MCF 10A (cell line): ENCODE results near the gene PLCG2. TPM values are rescaled to one million over a fixed set of nuclear protein-coding genes. Genes with fewer than 3 reads are reported as not detected.
A peak's percentile ranks its signal among the peaks of the same experiment; 100 is the strongest.
"Not testable (repeated sequence)": the region's sequence is repeated elsewhere in the genome, so short reads cannot be mapped to it uniquely, and the experiment has no call there.

ENCODE experiments used
- BruUV-seq: library from RNA; stranded (reverse); fragments of 400-500 nt; replicated peaks from 2 replicates; lab custom pipeline; 2021; lab: Mats Ljungman, UMichigan
- CTCF ChIA-PET: fragments of 300-600 bp; sonication (Branson Sonifier 250); formaldehyde crosslinking; extraction: SDS; loops from one replicate; lab custom pipeline; 2021; ENCODE audit warnings: antibody characterized with exemption, inconsistent platforms; lab: Yijun Ruan, JAX
- POLR2A ChIA-PET: fragments of 300-600, 350-650 bp; sonication (Branson Sonifier 250); formaldehyde crosslinking; extraction: SDS; loops from one replicate; lab custom pipeline; 2020; ENCODE audit warnings: antibody characterized with exemption, inconsistent platforms; lab: Yijun Ruan, JAX
- DNase-seq: peaks from one replicate; pipeline ENCODE4 v3.0.0-alpha.2; 2018; ENCODE audit not compliant: unreplicated experiment
- H3K27ac Mint-ChIP-seq: one replicate; pipeline ENCODE4 v1.8.0; 2022; ENCODE audit warnings: mild to moderate bottlenecking, low read depth, mixed read lengths; ENCODE audit not compliant: unreplicated experiment
- H3K27me3 Mint-ChIP-seq: one replicate; pipeline ENCODE4 v1.8.0; 2022; ENCODE audit warnings: mixed read lengths; ENCODE audit not compliant: insufficient read depth, unreplicated experiment
- H3K36me3 Mint-ChIP-seq: one replicate; pipeline ENCODE4 v1.8.0; 2022; ENCODE audit warnings: mild to moderate bottlenecking, moderate library complexity, mixed read lengths; ENCODE audit not compliant: insufficient read depth, unreplicated experiment
- H3K4me1 Mint-ChIP-seq: one replicate; pipeline ENCODE4 v1.8.0; 2022; ENCODE audit warnings: mixed read lengths; ENCODE audit not compliant: insufficient read depth, unreplicated experiment
- H3K4me3 Mint-ChIP-seq: one replicate; pipeline ENCODE4 v1.8.0; 2022; ENCODE audit warnings: mild to moderate bottlenecking, moderate library complexity, mixed read lengths; ENCODE audit not compliant: unreplicated experiment
- H3K9me3 Mint-ChIP-seq: one replicate; pipeline ENCODE4 v1.8.0; 2022; ENCODE audit warnings: mixed read lengths; ENCODE audit not compliant: unreplicated experiment
- intact Hi-C: fragments of 100-400 bp; cut with micrococcal nuclease; formaldehyde crosslinking; loops from 2 replicates; pipeline ENCODE4 v1.14.1; 2022
- total RNA-seq: library from RNA; stranded (reverse); gene quantifications from 2 replicates; pipeline ENCODE4 v1.2.3, GENCODE V29; 2022
- TF ChIP-seq, protein P1 (sequence below): fragments of 200-600 bp; IDR thresholded peaks from one replicate; pipeline ENCODE4 v1.8.0; 2022; ENCODE audit warnings: antibody characterized with exemption, mild to moderate bottlenecking; ENCODE audit not compliant: unreplicated experiment

Gene PLCG2
- total RNA-seq, 1 experiment from 2014 or later: 5.2 TPM

DNA sequence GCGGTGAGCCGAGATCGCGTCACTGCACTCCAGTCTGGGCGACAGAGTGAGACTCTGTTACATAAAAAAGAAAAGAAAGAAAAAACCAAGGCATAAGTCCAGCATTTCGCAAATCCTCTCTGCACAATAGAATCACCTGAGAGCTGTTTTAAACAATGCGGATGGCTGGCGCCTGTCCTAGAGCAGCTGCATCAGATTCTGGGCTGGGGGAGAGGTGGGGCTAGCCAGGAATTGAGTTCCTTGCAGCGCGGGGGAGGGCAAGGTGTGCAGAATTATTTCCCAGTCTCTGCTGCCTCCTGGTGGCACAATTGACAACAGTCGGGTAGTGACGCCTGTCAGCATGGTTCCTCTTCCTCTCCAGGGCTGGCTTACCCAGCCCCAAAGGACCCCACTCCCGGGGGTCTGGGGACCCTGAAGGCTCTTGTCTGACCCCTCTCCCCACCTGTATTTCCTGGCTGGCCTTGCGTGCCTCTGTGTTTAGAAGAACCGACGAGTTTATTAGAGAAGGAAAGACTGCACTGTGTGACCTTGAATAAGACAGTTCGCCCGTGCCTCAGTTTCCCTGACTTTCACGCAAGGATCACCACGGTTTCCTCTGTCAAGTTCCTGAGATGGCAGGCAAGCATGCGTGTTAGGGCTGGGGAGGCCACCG, 41.1 kb upstream of the PLCG2 start:
- TF ChIP-seq, protein P1, sequence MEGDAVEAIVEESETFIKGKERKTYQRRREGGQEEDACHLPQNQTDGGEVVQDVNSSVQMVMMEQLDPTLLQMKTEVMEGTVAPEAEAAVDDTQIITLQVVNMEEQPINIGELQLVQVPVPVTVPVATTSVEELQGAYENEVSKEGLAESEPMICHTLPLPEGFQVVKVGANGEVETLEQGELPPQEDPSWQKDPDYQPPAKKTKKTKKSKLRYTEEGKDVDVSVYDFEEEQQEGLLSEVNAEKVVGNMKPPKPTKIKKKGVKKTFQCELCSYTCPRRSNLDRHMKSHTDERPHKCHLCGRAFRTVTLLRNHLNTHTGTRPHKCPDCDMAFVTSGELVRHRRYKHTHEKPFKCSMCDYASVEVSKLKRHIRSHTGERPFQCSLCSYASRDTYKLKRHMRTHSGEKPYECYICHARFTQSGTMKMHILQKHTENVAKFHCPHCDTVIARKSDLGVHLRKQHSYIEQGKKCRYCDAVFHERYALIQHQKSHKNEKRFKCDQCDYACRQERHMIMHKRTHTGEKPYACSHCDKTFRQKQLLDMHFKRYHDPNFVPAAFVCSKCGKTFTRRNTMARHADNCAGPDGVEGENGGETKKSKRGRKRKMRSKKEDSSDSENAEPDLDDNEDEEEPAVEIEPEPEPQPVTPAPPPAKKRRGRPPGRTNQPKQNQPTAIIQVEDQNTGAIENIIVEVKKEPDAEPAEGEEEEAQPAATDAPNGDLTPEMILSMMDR: peak; percentile 86
- ChIA-PET CTCF (interaction anchor here (0.6 to 3.9 kb wide), 30 partner anchors 8 to 901 kb away, joined by 3 to 18 read pairs (median 4); partner anchors contain the start of gene ATMIN), POLR2A (interaction anchor here (0.7 to 1.6 kb wide), 5 partner anchors 13 to 702 kb away, joined by 3 to 4 read pairs (median 3); partner anchors contain the start of gene ATMIN)
- Mint-ChIP-seq H3K27me3 (no peaks in the 10 kb centered on the region), H3K9me3 (no peaks in the 10 kb centered on the region), H3K4me3 (peak overlapping the region; percentile 52), H3K27ac (peak overlapping the region; percentile 51), H3K36me3 (peaks cover 7% of the 10 kb centered on the region), H3K4me1 (no peaks in the 10 kb centered on the region)
- intact Hi-C loops: loop anchor here (1.0 to 10.0 kb wide), 5 partner anchors 136 to 733 kb away; partner anchors contain the start of genes CENPN and CMC2
- DNase-seq: peak; percentile 96
- no TSS peak for BruUV-seq

DNA sequence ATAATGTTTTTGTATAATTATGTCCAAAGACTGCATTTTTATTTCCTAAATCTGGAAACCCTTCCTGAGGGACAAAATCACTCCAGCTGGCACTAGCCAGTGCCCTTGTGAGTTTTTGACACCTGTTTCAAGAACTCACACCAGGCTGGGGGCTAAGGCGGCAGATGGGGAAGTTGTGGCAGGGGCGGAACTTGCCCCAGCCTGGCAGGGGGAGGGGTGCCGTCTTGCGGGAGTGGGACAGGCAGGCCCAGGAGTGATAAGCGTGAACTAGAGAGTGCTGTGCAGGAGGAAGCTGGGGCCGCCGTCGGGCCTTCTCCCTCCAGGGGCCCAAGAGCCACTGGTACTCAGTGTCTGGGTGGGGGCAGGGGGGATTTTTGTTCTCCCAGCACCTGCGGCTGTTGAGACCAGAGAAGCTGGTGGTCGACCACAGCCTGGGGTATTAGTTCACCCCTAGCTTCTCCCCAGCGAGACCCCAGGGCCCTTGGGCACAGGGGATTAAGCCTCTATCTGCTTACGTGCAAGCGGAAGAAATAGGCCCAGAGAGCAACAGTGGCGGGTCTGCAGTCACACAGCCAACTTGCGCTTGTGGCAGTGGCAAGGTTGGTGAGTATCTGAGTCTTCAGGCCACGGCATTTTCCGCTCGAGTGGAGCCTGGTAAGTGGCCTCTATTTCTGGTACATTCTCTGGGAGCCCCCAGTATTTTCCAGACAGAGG, 40.2 kb upstream of the PLCG2 start:
- POLR2A ChIA-PET: interaction anchor here (1.6 kb wide), 1 partner anchor 703 kb away, joined by 4 read pairs; the partner anchor contains the start of gene ATMIN

DNA sequence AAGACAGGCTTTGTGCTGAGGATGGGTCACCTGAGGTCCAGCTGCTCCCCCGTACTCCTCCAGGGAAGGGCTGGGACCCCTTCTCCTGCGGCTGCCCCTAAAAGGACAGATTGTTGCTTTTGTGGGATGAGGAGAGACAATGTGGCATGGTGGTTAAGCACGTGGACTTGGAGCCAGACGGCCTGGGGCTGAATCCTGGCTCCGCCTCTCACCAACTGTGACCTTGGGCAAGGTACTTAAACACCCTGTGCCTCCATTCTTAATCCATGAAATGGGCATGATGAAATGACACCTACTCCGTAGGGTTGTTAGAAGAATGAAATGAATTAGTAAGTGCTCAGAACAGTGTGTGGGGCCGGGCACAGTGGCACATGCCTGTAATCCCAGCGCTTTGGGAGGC, 39.6 kb upstream of the PLCG2 start:
- Mint-ChIP-seq H3K9me3 (no peaks in the 10 kb centered on the region), H3K4me3 (no peak overlapping the region), H3K36me3 (no peaks in the 10 kb centered on the region), H3K27me3 (no peaks in the 10 kb centered on the region), H3K4me1 (no peaks in the 10 kb centered on the region), H3K27ac (no peak overlapping the region)
- TF ChIP-seq, protein P1: no peak
- ChIA-PET CTCF (interaction anchor here (0.5 to 3.9 kb wide), 12 partner anchors 10 to 1282 kb away, joined by 3 to 18 read pairs (median 4); no protein-coding TSS in a partner anchor), POLR2A (no interaction called here)
- no TSS peak for BruUV-seq
- intact Hi-C loops: loop anchor here (2.0 to 10.0 kb wide), 3 partner anchors 332 to 735 kb away; partner anchors contain the start of genes CENPN and CMC2
- DNase-seq: no peak

More for the DNA sequence above, 40.2 kb upstream of the PLCG2 start:
- H3K4me1 Mint-ChIP-seq: no peaks in the 10 kb centered on the region
- H3K36me3 Mint-ChIP-seq: no peaks in the 10 kb centered on the region
- no peaks in the 10 kb centered on the region for H3K9me3 Mint-ChIP-seq
- no TSS peak for BruUV-seq
- intact Hi-C loops: loop anchor here (1.0 to 10.0 kb wide), 5 partner anchors 135 to 734 kb away; partner anchors contain the start of genes CENPN and CMC2
- TF ChIP-seq, protein P1: no peak
- no peak overlapping the region for H3K27ac Mint-ChIP-seq
- DNase-seq: no peak
- no peak overlapping the region for H3K4me3 Mint-ChIP-seq
- no peaks in the 10 kb centered on the region for H3K27me3 Mint-ChIP-seq
- CTCF ChIA-PET: interaction anchor here (0.5 to 3.9 kb wide), 14 partner anchors 9 to 735 kb away, joined by 3 to 18 read pairs (median 4); no protein-coding TSS in a partner anchor

DNA sequence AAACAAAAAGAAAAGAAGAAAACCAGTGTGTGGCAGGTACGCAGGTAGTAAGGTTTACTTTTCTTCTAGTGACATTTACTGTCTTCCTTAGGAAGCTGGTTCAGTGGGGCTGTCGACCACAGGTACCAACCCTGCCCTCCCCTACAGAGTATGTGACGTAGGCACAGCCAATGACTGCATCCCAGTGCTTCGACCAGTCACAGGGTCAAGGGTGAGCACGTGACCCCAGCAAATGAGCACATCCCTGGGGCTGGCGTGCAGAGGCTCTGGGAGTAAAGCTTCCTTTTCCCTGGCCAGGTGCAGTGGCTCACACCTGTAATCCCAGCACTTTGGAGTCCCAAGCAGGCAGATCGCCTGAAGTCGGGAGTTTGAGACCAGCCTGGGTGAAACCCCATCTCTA, 38.9 kb upstream of the PLCG2 start:
- H3K27ac Mint-ChIP-seq: no peak overlapping the region
- no peaks in the 10 kb centered on the region for H3K36me3 Mint-ChIP-seq
- DNase-seq: no peak
- no TSS peak for BruUV-seq
- H3K4me3 Mint-ChIP-seq: no peak overlapping the region
- H3K9me3 Mint-ChIP-seq: no peaks in the 10 kb centered on the region
- POLR2A ChIA-PET: no interaction called here
- intact Hi-C loops: no loop called here
- TF ChIP-seq, protein P1: no peak
- no peaks in the 10 kb centered on the region for H3K27me3 Mint-ChIP-seq
- CTCF ChIA-PET: interaction anchor here (0.5 to 1.3 kb wide), 5 partner anchors 10 to 1283 kb away, joined by 3 to 4 read pairs (median 3); no protein-coding TSS in a partner anchor
- H3K4me1 Mint-ChIP-seq: no peaks in the 10 kb centered on the region

DNA sequence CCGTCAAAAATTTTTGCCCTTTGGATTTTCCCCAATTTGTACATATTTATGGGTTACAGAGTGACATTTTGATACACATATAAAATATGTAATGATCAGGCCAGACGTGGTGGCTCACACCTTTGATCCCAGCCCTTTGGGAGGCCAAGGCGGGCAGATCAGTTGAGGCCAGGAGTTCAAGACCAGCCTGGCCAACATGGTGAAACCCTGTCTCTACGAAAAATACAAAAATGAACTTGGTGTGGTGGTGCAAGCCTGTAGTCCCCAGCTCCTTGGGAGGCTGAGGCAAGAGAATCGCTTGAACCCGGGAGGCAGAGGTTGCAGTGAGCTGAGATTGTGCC, 37.7 kb upstream of the PLCG2 start:
- BruUV-seq, H3K4me3 Mint-ChIP-seq, H3K9me3 Mint-ChIP-seq, H3K4me1 Mint-ChIP-seq, DNase-seq, intact Hi-C loops, H3K27ac Mint-ChIP-seq, POLR2A ChIA-PET, H3K36me3 Mint-ChIP-seq, H3K27me3 Mint-ChIP-seq: not testable (repeated sequence)
- CTCF ChIA-PET: interaction anchor here (0.6 to 1.4 kb wide), 4 partner anchors 10 to 652 kb away, joined by 3 to 6 read pairs (median 4); no protein-coding TSS in a partner anchor
